Suppressor macrophage (primary cell): Measurements from ENCODE around the gene ATRN.
"Not testable (repeated sequence)": the region's sequence is repeated elsewhere in the genome, so short reads cannot be mapped to it uniquely, and the experiment has no call there.

Experiments
- DNase-seq, 4 experiments: peaks; one replicate each; pipeline ENCODE4 v3.0.0-alpha.2; 2020 to 2022

Gene ATRN

DNA sequence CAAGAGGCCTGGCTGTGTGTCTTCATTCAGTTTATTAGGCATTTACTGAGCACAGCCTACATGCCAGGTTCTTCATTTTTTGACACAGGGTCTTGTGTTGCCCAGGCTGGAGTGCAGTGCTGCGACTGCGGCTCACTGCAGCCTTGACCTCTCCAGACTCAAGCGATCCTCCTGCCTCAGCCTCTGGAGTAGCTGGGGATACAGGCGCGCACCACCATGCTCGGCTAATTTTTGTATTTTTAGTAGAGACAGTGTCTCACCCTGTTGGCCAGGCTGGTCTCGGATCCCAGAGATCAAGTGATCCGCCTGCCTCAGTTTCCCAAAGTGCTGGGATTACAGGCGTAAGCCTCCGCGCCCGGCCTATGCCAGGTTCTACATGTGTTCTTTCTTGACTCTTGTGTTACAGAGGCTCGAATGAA is 601 bp upstream of the ATRN start:
- DNase-seq: no peak

DNA sequence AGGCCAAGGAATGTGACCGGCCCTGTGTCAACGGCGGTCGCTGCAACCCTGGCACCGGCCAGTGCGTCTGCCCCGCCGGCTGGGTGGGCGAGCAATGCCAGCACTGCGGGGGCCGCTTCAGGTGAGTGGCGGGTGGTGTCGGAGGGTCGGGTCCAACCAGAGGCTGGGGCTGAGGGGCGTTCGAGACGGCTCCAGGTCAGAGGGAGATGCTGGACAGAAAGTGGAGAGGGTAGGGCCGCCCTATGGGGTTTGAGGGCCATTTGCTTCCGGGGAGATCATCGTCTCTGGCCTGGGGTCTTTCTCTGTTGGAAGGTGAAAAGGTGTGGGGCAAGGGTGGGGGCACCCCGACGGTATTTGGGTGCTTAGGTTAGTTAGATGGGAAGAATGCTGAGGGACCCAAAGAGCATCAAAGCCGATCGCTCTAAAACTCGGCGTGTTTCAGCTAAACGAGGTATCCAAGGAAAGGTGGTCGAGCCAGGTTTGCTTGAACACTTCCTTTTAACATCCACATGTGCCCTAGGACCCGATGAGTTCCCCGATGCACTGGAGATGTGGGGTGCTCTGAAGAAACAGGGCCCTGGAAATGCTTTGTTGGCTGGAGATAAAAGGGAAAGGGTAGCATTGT is 691 bp downstream of the ATRN start:
- DNase-seq: peak in 1 of 4 experiments; percentile 22

DNA sequence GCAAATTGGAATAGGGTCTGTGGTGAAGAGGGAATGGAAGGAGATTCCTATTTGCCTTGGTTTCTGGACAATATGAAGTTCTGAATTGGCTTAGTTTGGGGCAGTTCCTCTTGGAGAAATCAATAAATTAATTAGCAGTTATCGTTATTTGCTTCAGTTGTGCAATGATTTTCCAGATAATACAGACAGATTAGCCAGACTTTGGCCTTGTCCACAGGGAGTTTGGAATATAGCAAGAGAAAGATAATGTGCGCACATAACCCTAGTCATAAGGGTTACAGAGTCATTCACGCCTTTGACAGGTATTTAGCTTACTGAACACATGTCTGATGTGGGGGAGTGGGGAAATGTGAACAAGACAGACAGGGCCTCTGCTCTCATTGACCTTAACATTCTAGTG is 1.3 kb downstream of the ATRN start:
- no peak for DNase-seq

DNA sequence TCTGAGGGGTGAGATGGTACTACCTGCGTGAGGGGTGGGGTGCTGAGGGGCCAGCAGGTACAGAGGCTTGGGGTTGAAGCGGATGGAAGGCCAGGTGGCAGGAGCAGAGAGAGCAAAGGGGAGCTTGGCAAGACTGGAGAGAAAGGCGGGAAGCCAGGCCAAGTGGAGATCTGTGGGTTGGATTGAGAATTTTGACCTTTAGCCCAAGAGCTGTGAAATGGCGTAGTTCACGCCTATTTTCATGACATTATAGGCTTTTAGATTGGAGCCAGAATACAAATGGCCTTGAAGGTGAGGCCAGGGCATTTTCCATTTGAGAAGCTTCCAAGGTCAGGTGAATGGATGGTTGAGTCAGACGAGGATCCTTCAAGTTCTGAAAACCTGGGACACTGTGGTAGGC is 2.5 kb downstream of the ATRN start:
- DNase-seq: no peak

DNA sequence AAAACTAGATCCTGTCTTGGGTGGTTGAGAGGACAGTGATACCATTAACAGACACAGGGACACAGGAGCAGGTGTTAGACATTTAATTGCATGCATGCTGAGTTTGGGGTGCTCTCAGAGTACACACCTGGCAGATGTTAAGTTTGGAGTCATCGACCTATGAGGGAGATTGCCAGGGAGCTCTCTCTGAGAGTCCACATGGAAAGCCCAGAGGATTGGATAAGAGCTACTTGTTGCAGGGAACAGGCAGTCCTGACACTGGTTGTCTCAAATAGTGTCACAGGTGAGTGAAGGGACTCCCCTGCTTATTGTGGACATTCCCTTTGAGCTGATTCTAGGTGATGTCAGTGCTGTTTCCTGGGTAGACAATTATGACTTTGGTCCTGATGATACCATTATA is 3.1 kb downstream of the ATRN start:
- no peak for DNase-seq

DNA sequence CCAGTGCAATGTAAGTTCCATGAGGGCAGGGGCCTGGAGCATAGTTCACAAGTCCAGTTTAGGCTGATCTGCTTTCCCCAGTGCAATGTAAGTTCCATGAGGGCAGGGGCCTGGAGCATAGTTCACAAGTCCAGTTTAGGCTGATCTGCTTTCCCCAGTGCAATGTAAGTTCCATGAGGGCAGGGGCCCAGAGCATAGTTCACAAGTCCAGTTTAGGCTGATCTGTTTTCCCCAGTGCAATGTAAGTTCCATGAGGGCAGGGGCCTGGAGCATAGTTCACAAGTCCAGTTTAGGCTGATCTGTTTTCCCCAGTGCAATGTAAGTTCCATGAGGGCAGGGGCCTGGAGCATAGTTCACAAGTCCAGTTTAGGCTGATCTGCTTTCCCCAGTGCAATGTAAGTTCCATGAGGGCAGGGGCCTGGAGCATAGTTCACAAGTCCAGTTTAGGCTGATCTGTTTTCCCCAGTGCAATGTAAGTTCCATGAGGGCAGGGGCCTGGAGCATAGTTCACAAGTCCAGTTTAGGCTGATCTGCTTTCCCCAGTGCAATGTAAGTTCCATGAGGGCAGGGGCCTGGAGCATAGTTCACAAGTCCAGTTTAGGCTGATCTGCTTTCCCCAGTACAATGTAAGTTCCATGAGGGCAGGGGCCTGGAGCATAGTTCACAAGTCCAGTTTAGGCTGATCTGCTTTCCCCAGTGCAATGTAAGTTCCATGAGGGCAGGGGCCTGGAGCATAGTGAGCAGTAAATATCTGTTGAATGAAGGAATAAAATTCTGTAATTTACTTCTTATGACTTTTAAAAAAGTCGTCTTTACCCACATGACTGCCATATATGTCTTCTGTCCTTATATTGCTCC is 6.4 kb downstream of the ATRN start:
- DNase-seq: not testable (repeated sequence)

DNA sequence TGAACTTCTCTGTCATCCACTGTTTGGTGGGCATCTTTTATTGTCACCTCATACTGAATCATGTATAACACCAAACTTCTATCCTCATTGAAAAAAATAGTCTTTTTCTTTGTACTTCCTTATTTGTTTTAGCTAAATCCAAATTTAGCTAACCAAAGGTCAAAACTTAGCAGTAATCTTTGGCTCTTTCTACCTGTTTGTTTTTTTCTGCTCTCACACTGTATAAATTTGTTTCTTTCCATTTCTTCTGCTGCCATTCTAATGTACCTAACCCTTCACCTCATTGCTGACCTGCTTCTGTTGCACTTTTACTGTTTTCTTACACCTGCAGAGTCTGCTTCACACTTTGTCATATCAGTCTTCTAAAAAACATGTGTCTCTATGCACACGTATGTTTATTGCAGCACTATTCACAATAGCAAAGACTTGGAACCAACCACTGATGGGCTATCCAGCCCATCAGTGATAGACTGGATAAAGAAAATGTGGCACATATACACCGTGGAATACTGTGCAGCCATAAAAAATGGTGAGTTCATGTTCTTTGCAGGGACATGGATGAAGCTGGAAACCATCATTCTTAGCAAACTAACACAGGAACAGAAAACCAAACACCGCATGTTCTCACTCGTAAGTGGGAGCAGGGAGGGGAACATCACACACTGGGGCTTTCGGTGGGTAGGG is 7.2 kb downstream of the ATRN start:
- no peak for DNase-seq

DNA sequence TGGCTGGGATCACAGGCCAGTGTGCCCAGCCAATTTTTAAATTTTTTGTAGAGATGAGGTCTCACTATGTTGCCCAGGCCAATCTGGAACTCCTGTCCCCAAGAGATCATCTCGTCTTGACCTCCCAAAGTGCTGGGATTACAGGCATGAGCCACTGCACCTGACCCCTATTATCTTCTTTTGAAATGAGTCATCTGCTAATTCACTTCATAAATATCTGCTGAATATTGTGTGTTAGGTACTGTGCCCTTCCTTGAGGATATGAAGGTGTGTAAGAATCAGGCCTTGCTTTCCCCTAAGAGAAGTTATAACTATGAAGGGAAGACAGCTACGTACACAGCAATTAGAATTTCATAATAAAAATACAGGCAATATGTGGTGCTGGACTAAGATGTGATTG is 8.2 kb downstream of the ATRN start:
- no peak for DNase-seq

DNA sequence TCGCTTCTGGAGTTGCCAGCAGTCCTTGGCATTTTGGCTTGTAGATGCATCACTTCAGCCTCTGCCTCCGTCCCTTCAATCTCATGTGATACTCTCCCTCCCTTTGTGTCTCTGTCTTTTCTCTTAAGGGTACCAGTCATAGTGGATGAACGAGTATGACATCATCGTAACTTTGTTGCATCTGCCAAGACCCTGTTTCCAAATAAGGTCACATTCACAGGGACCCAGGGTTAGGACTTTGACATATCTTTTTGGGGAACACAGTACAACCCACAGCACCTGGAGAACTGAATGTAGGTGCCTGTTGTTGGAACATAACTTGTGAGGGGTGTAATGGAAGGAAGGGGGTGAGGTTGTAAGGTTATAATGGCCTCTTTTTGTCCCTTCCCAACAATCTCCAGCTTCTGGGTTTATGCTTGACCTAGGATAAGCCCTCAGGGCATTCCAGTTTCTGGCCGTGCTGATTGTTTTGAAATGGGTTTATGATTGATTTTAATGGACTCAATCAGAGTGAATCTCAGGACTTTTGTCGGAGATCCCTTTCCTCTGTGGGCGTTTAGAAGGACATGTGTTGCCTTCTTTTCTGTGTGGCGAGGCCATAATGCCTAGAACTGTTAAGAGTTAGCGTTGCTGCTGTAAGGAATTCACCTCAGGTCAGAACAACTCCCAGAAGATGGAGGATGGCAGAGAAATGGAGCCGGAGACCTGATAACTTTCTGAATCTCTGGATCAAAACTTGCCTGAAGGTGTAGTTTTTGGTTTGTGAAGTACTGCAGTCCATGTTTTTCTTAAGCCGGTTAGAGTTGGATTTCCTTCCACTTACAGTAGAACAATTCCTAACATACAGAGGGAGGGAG is 9.2 kb downstream of the ATRN start:
- DNase-seq: no peak

DNA sequence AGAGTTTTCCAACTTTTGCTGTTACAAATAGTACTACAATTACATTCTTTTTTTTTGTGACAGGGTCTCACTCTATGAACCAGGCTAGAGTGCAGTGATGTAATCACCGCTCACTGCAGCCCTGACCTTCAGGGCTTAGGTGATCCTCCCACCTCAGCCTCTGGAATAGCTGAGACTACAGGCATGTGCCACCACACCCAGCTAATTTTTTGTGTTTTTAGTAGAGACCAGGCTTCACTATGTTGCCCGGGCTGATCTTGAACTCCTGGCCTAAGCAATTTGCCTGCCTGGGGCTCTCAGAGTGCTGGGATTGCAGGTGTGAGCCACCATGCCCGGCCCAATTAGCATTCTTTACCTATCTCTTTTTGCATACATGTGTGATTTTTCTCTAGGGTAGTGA is 12.5 kb downstream of the ATRN start:
- DNase-seq: no peak

DNA sequence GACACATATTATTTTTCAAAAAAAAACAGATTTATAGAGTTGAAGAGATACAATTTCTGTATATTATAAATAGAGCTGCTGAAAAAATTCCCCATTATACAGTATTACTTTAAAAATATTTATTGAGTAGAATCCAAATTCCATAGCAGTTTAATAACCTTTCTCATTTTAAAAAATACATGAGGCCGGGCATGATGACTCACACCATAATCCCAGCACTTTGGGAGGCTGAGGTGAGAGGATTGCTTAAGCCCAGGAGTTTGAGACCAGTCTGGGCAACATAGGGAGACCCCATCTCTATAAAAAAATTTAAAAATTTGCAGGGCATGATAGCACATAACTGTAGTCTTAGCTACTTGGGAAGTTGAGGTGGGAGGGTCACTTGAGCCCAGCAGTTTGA is 13.0 kb downstream of the ATRN start:
- DNase-seq: no peak

DNA sequence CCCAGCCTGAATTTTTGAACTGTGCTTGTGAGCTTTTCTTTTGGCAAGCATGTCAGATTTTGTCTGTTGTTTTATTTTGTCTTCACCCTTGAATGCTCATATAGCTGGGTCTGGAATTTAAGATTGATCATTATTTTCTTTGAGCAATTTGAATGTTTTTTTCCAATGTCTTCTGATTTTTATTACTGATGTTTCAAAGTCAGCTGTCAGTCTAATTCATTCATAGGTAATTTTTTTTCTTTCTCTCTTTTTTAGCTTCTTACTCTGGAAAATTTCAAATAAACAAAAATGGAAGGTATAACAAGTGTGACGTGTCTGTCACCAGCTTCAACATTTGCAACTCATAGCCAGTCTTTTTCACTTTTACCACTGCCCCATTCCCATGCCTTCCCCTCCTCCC is 15.1 kb downstream of the ATRN start:
- DNase-seq: no peak

DNA sequence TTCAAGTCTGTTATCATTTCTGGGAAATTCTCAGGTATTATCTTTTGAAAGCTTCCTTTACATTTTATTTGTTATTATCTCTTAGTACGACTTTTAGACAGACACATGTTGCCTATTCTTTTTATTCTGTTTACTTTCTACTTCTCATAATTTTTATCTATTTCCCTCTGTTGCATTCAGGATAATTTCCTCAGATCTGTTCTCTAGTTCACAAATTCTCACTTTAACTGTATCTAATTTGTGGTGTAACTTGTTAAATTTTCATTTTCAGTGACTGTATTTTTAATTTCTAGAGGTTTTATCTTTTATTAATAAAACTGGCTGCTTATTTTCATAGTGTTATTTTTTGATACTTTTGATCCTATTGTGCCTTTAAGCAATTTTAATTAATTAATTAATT is 16.0 kb downstream of the ATRN start:
- no peak for DNase-seq

DNA sequence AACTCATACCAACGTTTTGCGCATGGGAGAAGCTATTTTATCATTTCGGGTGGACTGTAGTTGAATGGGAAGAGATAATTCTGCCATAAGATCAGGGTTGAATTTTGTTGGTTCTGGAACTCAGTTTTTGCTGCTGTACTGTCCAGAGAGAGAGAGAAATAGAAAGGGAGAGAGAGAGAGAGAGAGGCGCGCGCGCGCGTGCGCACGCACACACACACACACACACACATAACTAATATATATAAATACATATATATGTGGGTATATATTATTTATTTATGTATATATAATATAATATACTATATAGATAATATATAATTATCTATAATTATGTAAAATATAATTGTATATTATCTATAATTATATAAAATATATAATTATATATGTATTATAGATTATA is 21.9 kb downstream of the ATRN start:
- DNase-seq: no peak

DNA sequence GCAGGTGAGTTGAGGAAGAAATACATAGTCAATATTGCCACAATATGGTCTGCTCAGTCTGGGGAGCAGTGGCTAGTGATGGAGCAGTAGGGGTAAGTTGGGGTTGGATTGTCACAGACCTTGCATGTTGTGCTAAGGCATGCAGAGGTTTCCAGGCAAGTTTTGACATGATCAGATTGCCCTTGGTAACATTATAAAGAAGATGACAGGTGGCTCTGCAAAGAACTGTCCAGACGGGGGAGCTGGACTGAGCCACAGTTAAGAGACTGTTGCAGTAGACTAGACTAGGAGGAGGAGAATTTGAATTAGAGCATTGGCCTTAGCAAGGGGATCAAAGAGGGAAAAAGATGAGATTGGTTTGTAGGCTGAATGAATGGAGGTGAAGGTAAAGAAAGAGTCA is 23.4 kb downstream of the ATRN start:
- no peak for DNase-seq

DNA sequence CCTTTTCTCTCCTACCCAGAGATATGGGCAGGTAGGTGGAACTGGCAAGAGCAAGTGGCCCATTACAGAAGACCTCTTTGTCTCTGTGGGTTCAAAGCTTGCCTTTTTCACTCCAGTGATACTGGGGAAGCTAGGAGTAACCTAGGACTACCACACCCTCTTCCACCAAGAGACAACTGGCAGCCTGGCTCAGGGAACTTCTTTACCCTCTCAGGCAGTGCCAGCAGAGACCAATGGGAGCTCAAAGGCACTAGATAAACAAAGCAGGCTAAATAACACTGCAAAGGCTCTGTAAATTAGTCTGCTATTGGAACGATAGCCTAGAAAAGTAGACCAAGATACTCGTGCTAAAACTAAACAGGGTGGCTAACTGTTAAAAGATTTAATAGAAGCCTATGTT is 32.1 kb downstream of the ATRN start:
- DNase-seq: no peak

DNA sequence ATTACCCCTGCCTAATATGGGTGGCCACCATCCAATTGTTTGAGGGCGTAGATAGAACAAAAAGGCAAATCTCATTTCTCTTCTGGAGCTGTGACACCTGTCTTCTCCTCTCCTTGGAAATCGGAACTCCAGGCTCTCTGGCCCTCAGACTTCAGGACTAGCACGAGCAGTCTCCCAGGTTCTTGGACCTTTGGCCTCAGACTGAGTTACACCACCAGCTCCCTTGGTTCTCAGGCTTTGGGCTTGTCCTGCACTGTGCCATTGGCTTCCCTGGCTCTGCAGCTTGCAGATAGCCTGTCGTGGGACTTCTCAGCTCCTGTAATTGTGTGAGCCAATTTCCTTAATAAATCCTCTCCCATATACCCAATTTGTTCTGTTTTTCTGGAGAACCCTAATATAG is 34.3 kb downstream of the ATRN start:
- no peak for DNase-seq

DNA sequence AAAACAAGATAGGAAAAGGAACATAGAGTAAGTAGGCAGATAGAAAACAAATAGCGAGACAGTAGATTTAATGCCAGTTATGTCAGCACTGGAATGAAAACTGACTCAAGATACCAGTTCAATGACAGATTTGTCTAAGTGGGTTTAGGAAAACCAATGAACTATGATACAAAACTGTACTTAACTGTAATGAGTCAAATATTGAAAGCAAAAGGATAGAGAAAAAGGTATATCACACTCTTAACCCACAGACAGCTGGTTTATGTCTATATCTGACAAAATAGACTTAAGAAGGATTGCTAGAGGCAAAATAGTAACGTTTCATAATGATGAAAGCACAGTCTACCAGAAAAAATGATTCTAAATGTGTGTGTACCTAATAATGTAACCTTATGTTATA is 38.2 kb downstream of the ATRN start:
- DNase-seq: no peak

DNA sequence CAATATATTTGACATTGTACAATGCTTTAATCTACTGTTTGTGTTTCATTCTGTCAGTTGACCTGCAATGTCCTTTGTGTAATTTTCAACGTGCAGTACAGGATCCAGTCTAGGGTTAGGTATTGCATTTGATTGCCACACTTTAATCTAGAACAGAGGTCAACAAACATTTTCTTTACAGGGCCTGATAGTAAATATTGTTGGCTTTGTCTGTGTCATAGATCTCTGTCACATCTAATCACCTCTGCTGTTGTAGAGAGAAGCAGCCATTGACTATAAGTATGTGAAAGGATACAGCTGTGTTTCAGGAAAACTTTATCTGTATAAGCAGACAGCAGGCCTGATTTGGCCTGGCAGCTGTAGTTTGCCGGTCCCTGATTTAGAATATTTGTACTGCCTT is 39.3 kb downstream of the ATRN start:
- no peak for DNase-seq

DNA sequence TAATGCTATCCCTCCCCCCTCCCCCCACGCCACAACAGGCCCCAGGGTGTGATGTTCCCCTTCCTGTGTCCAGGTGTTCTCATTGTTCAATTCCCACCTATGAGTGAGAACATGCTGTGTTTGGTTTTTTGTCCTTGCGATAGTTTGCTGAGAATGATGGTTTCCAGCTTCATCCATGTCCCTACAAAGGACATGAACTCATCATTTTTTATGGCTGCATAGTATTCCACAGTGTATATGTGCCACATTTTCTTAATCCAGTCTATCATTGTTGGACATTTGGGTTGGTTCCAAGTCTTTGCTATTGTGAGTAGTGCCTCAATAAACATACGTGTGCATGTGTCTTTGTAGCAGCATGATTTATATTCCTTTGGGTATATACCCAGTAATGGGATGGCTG is 41.4 kb downstream of the ATRN start:
- not testable (repeated sequence) for DNase-seq

DNA sequence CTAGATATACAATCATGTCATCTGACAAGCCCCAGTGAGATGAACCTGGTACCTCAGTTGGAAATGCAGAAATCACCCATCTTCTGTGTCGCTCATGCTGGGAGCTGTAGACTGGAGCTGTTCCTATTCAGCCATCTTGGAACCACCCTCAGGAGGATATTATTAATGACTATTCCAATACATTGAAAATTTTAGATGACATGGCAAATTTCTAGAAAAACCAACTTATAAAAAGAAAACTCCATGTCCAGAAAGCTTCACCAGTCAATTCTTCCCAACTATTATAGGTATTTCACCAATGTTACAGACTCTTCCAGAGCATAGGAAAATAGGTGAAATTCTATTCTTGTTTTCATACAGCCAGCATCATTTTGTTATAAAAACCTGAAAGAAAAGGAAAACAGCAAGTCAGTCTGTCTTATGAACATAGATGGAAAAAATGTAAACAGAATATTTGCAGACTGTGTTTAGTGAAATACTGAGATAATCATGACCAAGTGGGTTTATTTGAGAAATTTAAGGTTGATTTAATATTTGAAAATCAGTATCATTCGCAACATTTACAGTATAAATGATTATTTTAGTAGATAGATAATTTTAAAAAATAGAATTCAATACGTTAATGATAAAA is 43.3 kb downstream of the ATRN start:
- no peak for DNase-seq

DNA sequence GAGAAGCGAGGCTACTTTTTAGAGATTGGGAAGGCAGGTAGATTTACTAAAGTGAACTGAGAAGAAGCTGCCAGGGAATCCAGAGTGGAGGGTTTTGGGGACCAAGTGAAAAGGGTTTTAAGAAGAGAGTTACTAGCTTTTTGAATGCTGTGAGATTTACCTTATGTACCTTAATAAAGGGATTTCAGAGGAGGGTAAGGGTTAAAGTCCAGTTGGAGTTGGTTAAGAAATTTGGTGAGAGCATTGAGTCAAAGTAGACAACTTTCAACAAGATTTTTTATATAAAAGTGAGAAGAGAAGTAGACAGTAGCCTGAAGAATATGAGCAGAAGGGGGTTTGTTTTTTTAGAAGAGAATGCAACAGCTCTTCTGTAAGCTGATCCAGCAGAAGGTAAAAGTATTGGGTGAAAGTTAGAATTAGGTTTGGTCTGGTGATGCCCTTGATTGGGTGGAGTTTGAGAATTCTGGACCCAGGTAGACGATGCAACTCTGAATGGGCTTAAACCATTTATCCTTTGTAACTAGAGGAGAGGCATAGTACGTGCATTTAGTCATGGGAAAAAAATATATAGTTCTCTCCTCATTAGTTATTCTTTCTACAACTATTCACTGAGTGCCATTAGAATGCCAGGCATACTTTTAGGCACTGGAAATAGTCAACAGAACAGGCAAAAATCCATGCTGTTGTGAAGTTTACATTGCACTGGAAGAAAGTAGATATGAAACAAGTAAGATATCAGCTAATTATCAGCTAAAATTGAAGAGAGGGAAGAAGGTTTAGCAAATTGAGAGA is 44.8 kb downstream of the ATRN start:
- DNase-seq: no peak
